GM23248 (cell line): ENCODE measurements around the gene NUB1. TPM values are rescaled to one million over a fixed set of nuclear protein-coding genes. Genes with fewer than 3 reads are reported as not detected.

Experiments used
- DNase-seq: peaks from one replicate; pipeline ENCODE4 v3.0.0-alpha.2; 2015
- H2AFZ ChIP-seq: fragments of 200-600 bp; sonication (generic); 2 replicates; pipeline ENCODE4 v1.6.1; 2016; ENCODE audit warnings: antibody characterized with exemption
- H3F3A ChIP-seq: fragments of 200-600 bp; sonication (generic); 2 replicates; pipeline ENCODE4 v1.6.1; 2016; ENCODE audit warnings: mild to moderate bottlenecking, antibody characterized with exemption, mixed run types; ENCODE audit not compliant: insufficient read depth
- H3K27ac ChIP-seq: fragments of 200-600 bp; sonication (generic); 2 replicates; pipeline ENCODE4 v1.5.1; 2016; ENCODE audit warnings: mild to moderate bottlenecking
- H3K27me3 ChIP-seq: fragments of 200-600 bp; sonication (generic); replicated peaks from 2 replicates; pipeline ENCODE4 v1.6.1; 2016; ENCODE audit warnings: mild to moderate bottlenecking; ENCODE audit not compliant: insufficient read depth
- H3K36me3 ChIP-seq: fragments of 200-600 bp; sonication (generic); 2 replicates; pipeline ENCODE4 v1.6.1; 2016; ENCODE audit warnings: low read depth, mild to moderate bottlenecking
- H3K4me1 ChIP-seq: fragments of 200-600 bp; sonication (generic); 2 replicates; pipeline ENCODE4 v1.6.1; 2016; ENCODE audit warnings: mild to moderate bottlenecking; ENCODE audit not compliant: insufficient read depth
- H3K4me2 ChIP-seq: fragments of 200-600 bp; sonication (generic); one replicate; pipeline ENCODE4 v1.6.1; 2016; ENCODE audit warnings: mild to moderate bottlenecking; ENCODE audit not compliant: unreplicated experiment
- H3K4me3 ChIP-seq: fragments of 200-600 bp; sonication (generic); 2 replicates; pipeline ENCODE4 v1.5.1; 2016; ENCODE audit warnings: mild to moderate bottlenecking
- H3K79me2 ChIP-seq: fragments of 200-600 bp; sonication (generic); 2 replicates; pipeline ENCODE4 v1.6.1; 2016; ENCODE audit warnings: mild to moderate bottlenecking; ENCODE audit not compliant: insufficient read depth
- H3K9ac ChIP-seq: fragments of 200-600 bp; sonication (generic); 2 replicates; pipeline ENCODE4 v1.6.1; 2016; ENCODE audit warnings: mild to moderate bottlenecking
- H3K9me2 ChIP-seq: fragments of 200-600 bp; sonication (generic); 2 replicates; pipeline ENCODE4 v1.6.1; 2016; ENCODE audit warnings: mixed run types, mild to moderate bottlenecking, moderate library complexity; ENCODE audit not compliant: insufficient read depth
- H3K9me3 ChIP-seq: fragments of 200-600 bp; sonication (generic); one replicate; pipeline ENCODE4 v1.6.1; 2017; ENCODE audit warnings: low read depth
- H4K20me1 ChIP-seq: fragments of 200-600 bp; sonication (generic); 2 replicates; pipeline ENCODE4 v1.6.0; 2016; ENCODE audit not compliant: insufficient read depth
- EZH2 ChIP-seq: fragments of 200-600 bp; sonication (generic); IDR thresholded peaks from 2 replicates; pipeline ENCODE4 v1.6.1; 2018; ENCODE audit warnings: antibody characterized with exemption, mild to moderate bottlenecking; ENCODE audit not compliant: insufficient read depth, poor library complexity, severe bottlenecking
- EZH2phosphoT487 ChIP-seq: fragments of 200-600 bp; sonication (generic); IDR thresholded peaks from 2 replicates; pipeline ENCODE4 v1.6.1; 2018; ENCODE audit warnings: antibody characterized with exemption, moderate library complexity, mild to moderate bottlenecking, low read depth; ENCODE audit not compliant: insufficient read depth
- WGBS, 2 experiments: methylation state at CpG; one replicate each; pipeline ENCODE4 v1.1.6; 2015 to 2017; ENCODE audit warnings: low lambda C conversion rate in 2 of 2, low coverage in 1 of 2; ENCODE audit errors: missing lambda C conversion rate in 2 of 2; 5-methylcytosine and 5-hydroxymethylcytosine counted together
- in situ Hi-C: fragments of 300-500 bp; cut with MboI; formaldehyde crosslinking; loops from 2 replicates; pipeline ENCODE4 v1.15.0; 2020
- polyA plus RNA-seq: library from polyadenylated mRNA; unstranded; fragments of >200 nt; fragmentation: Nextera tagmentation; extraction: Ambion mirVana; gene quantifications from 2 replicates; pipeline ENCODE4 v1.2.1, GENCODE V29; 2016
- total RNA-seq: library from RNA; depleted of rRNA; stranded (reverse); fragments of >200 nt; shearing (Covaris generic); gene quantifications from 2 replicates; pipeline ENCODE4 v1.2.3, GENCODE V29; 2014

NUB1 gene
- total and polyA plus RNA-seq, 2 experiments from 2014 or later, result 43.4 to 48.0 TPM

- WGBS, 2 experiments, result 89 to 90% methylated on average over 8 of the region's 8 CpGs
- DNase-seq, result no peak
- H3K36me3 ChIP-seq, result no peaks in the 10 kb centered on the region
- peaks cover 25% of the 10 kb centered on the region for H3K4me1 ChIP-seq
- no peak overlapping the region for H3K4me3 ChIP-seq
- no peaks in the 10 kb centered on the region; the same call in 1 of the 2 replicates for H3K27me3 ChIP-seq
- no peak overlapping the region for H3K9ac ChIP-seq
- H3K27ac ChIP-seq, result peak overlapping the region; percentile 25; the same call in 1 of the 2 replicates
- TF ChIP-seq EZH2 (no peak), EZH2phosphoT487 (no peak)
- no peaks in the 10 kb centered on the region for H3K9me3 ChIP-seq
- in situ Hi-C loops, result no loop called here
- no peaks in the 10 kb centered on the region for H4K20me1 ChIP-seq
- no peak overlapping the region for H3K4me2 ChIP-seq
- no peaks in the 10 kb centered on the region for H3K79me2 ChIP-seq
- peaks cover 46% of the 10 kb centered on the region for H3F3A ChIP-seq
- H2AFZ ChIP-seq, result no peak overlapping the region; the same call in 1 of the 2 replicates
- H3K9me2 ChIP-seq, result no peaks in the 10 kb centered on the region
Observed at GRCh38 chr7:151312831-151313809, 28.5 kb upstream of the NUB1 start.

- Histone ChIP-seq H3K9me3 (no peaks in the 10 kb centered on the region), H2AFZ (peak overlapping the region; percentile 34), H3K9ac (0 out of 2 replicates have a peak overlapping the region, but pooled peaks have one; percentile 11), H3K9me2 (no peaks in the 10 kb centered on the region), H3K4me1 (peaks cover 20% of the 10 kb centered on the region), H3K4me3 (no peak overlapping the region), H3F3A (peaks cover 41% of the 10 kb centered on the region), H3K79me2 (no peaks in the 10 kb centered on the region), H3K4me2 (peak overlapping the region; percentile 30), H3K27me3 (no peaks in the 10 kb centered on the region; the same call in 1 of the 2 replicates), H4K20me1 (no peaks in the 10 kb centered on the region), H3K27ac (peak overlapping the region; percentile 25; the same call in 1 of the 2 replicates), H3K36me3 (no peaks in the 10 kb centered on the region)
- peak; percentile 86 for DNase-seq
- no peak for TF ChIP-seq EZH2phosphoT487
- WGBS, 2 experiments, result 6 to 15% methylated on average over 7 to 10 of the region's 10 CpGs
- in situ Hi-C loops, result no loop called here
Observed at GRCh38 chr7:151313857-151314256, 27.8 kb upstream of the NUB1 start.

GRCh38 chr7:151314401-151314800 is 27.2 kb upstream of the NUB1 start:
- H3K4me2 ChIP-seq, result peak overlapping the region; percentile 30
- WGBS, 2 experiments, result 30 to 31% methylated on average over 6 of the region's 6 CpGs

GRCh38 chr7:151315038-151315655 is 26.5 kb upstream of the NUB1 start:
- no peak overlapping the region for H2AFZ ChIP-seq
- in situ Hi-C loops, result loop anchor here (5.0 kb wide), 1 partner anchor 37 kb away; no protein-coding TSS in a partner anchor
- H3K79me2 ChIP-seq, result no peaks in the 10 kb centered on the region
- DNase-seq, result peak; percentile 78
- 17 to 19% methylated on average over 13 of the region's 13 CpGs for WGBS, 2 experiments
- H3K27me3 ChIP-seq, result no peaks in the 10 kb centered on the region; the same call in 1 of the 2 replicates
- no peaks in the 10 kb centered on the region for H4K20me1 ChIP-seq
- no peak overlapping the region for H3K9ac ChIP-seq
- peaks cover 11% of the 10 kb centered on the region for H3K4me1 ChIP-seq
- no peaks in the 10 kb centered on the region for H3K9me3 ChIP-seq
- H3K4me3 ChIP-seq, result no peak overlapping the region
- peaks cover 30% of the 10 kb centered on the region for H3F3A ChIP-seq
- no peaks in the 10 kb centered on the region for H3K36me3 ChIP-seq
- no peak overlapping the region for H3K27ac ChIP-seq
- no peaks in the 10 kb centered on the region for H3K9me2 ChIP-seq
- no peak overlapping the region for H3K4me2 ChIP-seq
- TF ChIP-seq EZH2 (no peak), EZH2phosphoT487 (no peak)

More at GRCh38 chr7:151314401-151314800, 27.2 kb upstream of the NUB1 start:
- TF ChIP-seq EZH2 (no peak), EZH2phosphoT487 (no peak)
- Histone ChIP-seq H4K20me1 (no peaks in the 10 kb centered on the region), H3K27ac (no peak overlapping the region; the same call in 1 of the 2 replicates), H3K27me3 (no peaks in the 10 kb centered on the region; the same call in 1 of the 2 replicates), H2AFZ (peak overlapping the region; percentile 34), H3K79me2 (no peaks in the 10 kb centered on the region), H3K4me3 (no peak overlapping the region), H3F3A (peaks cover 36% of the 10 kb centered on the region), H3K9me2 (no peaks in the 10 kb centered on the region), H3K9me3 (no peaks in the 10 kb centered on the region), H3K9ac (0 out of 2 replicates have a peak overlapping the region, but pooled peaks have one; percentile 11), H3K36me3 (no peaks in the 10 kb centered on the region), H3K4me1 (peaks cover 14% of the 10 kb centered on the region)
- DNase-seq, result no peak
- in situ Hi-C loops, result no loop called here
